Lower lobe of right lung (tissue), 2 donors: ENCODE measurements around the gene CTTNBP2NL. TPM values are rescaled to one million over a fixed set of nuclear protein-coding genes. Genes with fewer than 3 reads are reported as not detected.

Source experiments
- ATAC-seq, 2 donors: fragments of 200-7000 bp; cut with Tn5 transposase; one replicate each; pipeline ENCODE4 v1.9.1; 2020 to 2022; ENCODE audit warnings: mild to moderate bottlenecking in 2 of 2, moderate library complexity in 2 of 2
- DNase-seq: peaks from one replicate; pipeline ENCODE4 v3.0.0-alpha.2; 2020
- H3K27ac ChIP-seq: fragments of 200-600 bp; one replicate; pipeline ENCODE4 v1.8.0; 2022
- H3K27me3 ChIP-seq: fragments of 200-600 bp; one replicate; pipeline ENCODE4 v1.8.0; 2022; ENCODE audit warnings: low read depth
- H3K36me3 ChIP-seq: fragments of 200-600 bp; one replicate; pipeline ENCODE4 v1.8.0; 2022; ENCODE audit warnings: mild to moderate bottlenecking
- H3K4me1 ChIP-seq: fragments of 200-600 bp; one replicate; pipeline ENCODE4 v1.8.0; 2022
- H3K4me3 ChIP-seq: fragments of 200-600 bp; one replicate; pipeline ENCODE4 v1.8.0; 2022; ENCODE audit warnings: mild to moderate bottlenecking
- H3K9me3 ChIP-seq: fragments of 200-600 bp; one replicate; pipeline ENCODE4 v1.8.0; 2022
- intact Hi-C: fragments of 100-400 bp; cut with DNase I; formaldehyde crosslinking; loops from one replicate; pipeline ENCODE4 v1.11.0; 2022
- total RNA-seq: library from RNA; stranded (reverse); fragmentation: NEBNext Ultra II Directional; extraction: Animal tissue kit (Norgen Biotek cat#: 25700); gene quantifications from one replicate; pipeline ENCODE4 v1.2.1, GENCODE V29; 2021
- TF ChIP-seq, protein P1 (sequence below): fragments of 200-600 bp; IDR thresholded peaks from one replicate; pipeline ENCODE4 v1.8.0; 2022; ENCODE audit warnings: antibody characterized with exemption, mild to moderate bottlenecking
- donor health status: DM: no; HTN: yes; CAD: no; lungs with severe emphysema.

Gene CTTNBP2NL
- total RNA-seq, 1 donor from 2014 or later = 56.3 TPM

GRCh38 chr1:112381324-112382076 lies 14.5 kb upstream of the CTTNBP2NL start:
- TF ChIP-seq, protein P1, sequence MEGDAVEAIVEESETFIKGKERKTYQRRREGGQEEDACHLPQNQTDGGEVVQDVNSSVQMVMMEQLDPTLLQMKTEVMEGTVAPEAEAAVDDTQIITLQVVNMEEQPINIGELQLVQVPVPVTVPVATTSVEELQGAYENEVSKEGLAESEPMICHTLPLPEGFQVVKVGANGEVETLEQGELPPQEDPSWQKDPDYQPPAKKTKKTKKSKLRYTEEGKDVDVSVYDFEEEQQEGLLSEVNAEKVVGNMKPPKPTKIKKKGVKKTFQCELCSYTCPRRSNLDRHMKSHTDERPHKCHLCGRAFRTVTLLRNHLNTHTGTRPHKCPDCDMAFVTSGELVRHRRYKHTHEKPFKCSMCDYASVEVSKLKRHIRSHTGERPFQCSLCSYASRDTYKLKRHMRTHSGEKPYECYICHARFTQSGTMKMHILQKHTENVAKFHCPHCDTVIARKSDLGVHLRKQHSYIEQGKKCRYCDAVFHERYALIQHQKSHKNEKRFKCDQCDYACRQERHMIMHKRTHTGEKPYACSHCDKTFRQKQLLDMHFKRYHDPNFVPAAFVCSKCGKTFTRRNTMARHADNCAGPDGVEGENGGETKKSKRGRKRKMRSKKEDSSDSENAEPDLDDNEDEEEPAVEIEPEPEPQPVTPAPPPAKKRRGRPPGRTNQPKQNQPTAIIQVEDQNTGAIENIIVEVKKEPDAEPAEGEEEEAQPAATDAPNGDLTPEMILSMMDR = no peak
- Histone ChIP-seq H3K4me3 (no peak overlapping the region), H3K27ac (no peak overlapping the region), H3K9me3 (no peaks in the 10 kb centered on the region), H3K27me3 (peaks cover 4% of the 10 kb centered on the region), H3K4me1 (no peaks in the 10 kb centered on the region), H3K36me3 (no peaks in the 10 kb centered on the region)
- intact Hi-C loops = no loop called here
- no peak for ATAC-seq
- no peak for DNase-seq

DNA sequence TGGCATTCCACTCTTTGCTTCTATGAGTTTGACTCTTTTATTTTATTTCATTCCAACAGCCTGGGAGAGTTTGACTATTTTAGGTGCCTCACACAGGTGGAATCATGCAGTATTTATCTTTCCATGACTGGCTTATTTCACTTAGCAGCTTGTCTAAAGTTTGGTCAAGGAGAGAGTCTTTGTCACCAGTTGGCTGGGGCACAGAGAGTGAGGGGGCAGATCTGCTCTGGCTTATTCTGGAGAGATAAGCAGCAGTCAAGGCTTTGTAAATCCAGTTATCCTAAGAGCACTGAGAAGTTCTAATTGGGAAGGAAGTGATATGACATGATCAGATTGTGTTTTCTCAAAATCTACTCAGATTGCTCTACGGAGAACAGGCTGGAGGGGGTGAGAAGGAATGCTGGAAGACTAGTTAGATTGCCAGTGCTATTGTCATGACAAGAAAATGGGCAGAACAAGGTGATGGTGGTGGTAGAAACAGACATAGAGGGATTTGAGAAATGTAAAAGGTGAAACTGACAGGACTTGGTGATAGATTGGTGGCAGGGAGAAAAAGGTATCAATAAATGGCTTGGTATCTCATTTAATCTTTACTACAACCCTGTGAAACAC lies 12.1 kb upstream of the CTTNBP2NL start:
- no peaks in the 10 kb centered on the region for H3K36me3 ChIP-seq
- H3K27ac ChIP-seq = no peak overlapping the region
- TF ChIP-seq, protein P1 = no peak
- H3K27me3 ChIP-seq = peaks cover 4% of the 10 kb centered on the region
- no peaks in the 10 kb centered on the region for H3K9me3 ChIP-seq
- H3K4me3 ChIP-seq = no peak overlapping the region
- DNase-seq (no peak), ATAC-seq (no peak)
- intact Hi-C loops = no loop called here
- no peaks in the 10 kb centered on the region for H3K4me1 ChIP-seq

DNA sequence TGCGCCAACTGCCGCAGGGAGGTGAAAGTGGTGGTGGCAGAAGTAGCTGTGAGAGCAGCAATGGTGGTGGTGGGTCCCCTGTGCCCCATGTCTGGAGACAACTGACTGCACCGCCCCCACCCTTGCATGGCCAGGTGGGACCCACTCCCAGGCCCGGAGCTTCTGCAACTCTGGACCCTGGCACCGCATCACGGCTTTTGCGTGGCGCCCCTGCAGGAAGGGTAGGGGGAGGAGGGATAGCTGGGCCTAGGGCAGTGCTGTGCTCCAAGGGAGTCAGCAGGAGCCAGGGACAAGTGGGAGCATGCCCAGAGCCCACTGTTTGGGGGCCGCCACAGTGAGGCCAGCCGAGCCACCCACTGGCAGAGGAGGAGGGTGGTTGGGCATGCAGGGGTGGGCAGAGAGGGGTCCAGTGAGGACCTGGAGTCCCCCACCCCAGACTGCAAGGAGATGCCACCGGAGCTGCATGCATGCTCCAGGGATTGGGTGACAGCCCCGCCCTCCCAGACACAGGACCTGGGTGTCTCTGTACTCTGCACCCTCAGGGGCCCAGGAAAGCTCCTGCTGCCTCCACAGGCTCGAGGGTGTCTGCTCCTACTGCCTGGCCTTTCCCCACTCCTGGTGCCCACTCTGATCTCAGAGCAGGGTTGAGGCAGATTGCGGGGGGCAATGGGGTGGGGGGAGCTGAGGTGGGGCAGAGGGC lies 9.8 kb upstream of the CTTNBP2NL start:
- Histone ChIP-seq H3K27ac (no peak overlapping the region), H3K4me3 (no peak overlapping the region), H3K27me3 (no peaks in the 10 kb centered on the region), H3K4me1 (peaks cover 4% of the 10 kb centered on the region), H3K36me3 (no peaks in the 10 kb centered on the region), H3K9me3 (no peaks in the 10 kb centered on the region)
- ATAC-seq = no peak
- intact Hi-C loops = no loop called here
- TF ChIP-seq, protein P1 = no peak
- DNase-seq = no peak

DNA sequence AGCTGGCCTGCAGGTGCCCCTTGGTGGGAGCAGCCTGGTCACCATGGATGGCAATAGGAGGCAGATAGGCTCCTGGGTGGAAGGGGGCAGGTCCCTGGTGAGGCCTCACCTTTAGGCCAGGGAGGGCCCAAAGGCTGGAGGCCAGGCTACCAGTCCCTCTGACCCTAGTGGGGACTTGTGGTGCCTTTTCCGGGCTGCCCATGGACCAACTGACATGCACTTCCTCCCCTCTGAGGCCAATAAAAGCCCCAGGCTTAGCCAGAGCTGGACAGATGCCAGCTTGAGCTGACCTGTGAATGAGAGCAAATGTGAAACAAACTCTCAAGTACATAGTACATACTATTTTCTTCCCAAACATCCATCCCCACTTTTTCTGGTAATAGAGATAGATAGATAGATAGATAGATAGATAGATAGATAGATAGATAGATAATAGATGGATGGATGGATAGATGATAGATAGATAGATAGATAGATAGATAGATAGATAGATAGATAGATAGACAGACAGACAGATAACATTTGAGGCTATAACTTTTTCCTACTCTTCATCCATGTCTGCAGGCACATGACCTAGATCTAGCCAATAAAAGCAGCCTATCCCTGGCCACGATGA lies 9.2 kb upstream of the CTTNBP2NL start:
- TF ChIP-seq, protein P1 = no peak
- peaks cover 10% of the 10 kb centered on the region for H3K4me1 ChIP-seq
- H3K4me3 ChIP-seq = no peak overlapping the region
- H3K27me3 ChIP-seq = no peaks in the 10 kb centered on the region
- no peaks in the 10 kb centered on the region for H3K9me3 ChIP-seq
- ATAC-seq (no peak), DNase-seq (no peak)
- no peaks in the 10 kb centered on the region for H3K36me3 ChIP-seq
- no peak overlapping the region for H3K27ac ChIP-seq
- intact Hi-C loops = no loop called here

DNA sequence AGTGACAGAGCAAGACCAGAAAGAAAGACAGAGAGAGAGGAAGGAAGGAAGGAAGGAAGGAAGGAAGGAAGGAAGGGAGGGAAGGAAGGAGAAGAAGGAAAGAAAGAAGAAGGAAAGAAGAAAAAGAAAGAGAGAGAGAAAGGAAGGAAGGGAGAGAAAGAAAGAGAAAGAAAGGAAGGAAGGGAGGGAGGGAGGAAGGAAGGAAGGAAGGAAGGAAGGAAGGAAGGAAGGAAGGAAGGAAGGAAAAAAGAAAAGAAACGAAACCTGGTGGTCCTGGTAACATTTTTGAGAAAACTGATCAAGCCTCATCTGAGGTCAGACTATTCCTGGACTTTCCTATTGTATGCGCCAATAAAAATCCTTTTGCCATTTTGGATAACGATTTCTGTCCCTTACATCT lies 8.2 kb upstream of the CTTNBP2NL start:
- Histone ChIP-seq H3K4me3 (no peak overlapping the region), H3K9me3 (no peaks in the 10 kb centered on the region), H3K4me1 (peaks cover 20% of the 10 kb centered on the region), H3K27ac (no peak overlapping the region), H3K27me3 (no peaks in the 10 kb centered on the region), H3K36me3 (no peaks in the 10 kb centered on the region)
- TF ChIP-seq, protein P1 = no peak
- intact Hi-C loops = no loop called here
- ATAC-seq (no peak), DNase-seq (no peak)
